GM18526 (cell line): ENCODE results near the gene MAP7D3.

Experiments used
- POLR2A ChIP-seq: IDR thresholded peaks from 3 replicates; pipeline ENCODE4 v1.6.1; 2011; ENCODE audit not compliant: insufficient read length; ENCODE audit errors: extremely low read depth

MAP7D3 gene

GRCh38 chrX:136260776-136261175, 9.6 kb upstream of the MAP7D3 start:
- no peak for TF ChIP-seq POLR2A

- TF ChIP-seq POLR2A, result no peak
Observed at GRCh38 chrX:136259543-136259942, 8.3 kb upstream of the MAP7D3 start.

GRCh38 chrX:136258951-136259350, 7.8 kb upstream of the MAP7D3 start:
- no peak for TF ChIP-seq POLR2A

GRCh38 chrX:136256026-136256425, 4.8 kb upstream of the MAP7D3 start:
- no peak for TF ChIP-seq POLR2A

- TF ChIP-seq POLR2A, result no peak
Observed at GRCh38 chrX:136255541-136255940, 4.3 kb upstream of the MAP7D3 start.

GRCh38 chrX:136250191-136251040, 784 bp downstream of the MAP7D3 start:
- TF ChIP-seq POLR2A, result no peak

- TF ChIP-seq POLR2A, result no peak
Observed at GRCh38 chrX:136246201-136246600, 5.0 kb downstream of the MAP7D3 start.

- no peak for TF ChIP-seq POLR2A
Observed at GRCh38 chrX:136237074-136237473, 14.1 kb downstream of the MAP7D3 start.

GRCh38 chrX:136228839-136229207, 22.4 kb downstream of the MAP7D3 start:
- TF ChIP-seq POLR2A, result no peak

GRCh38 chrX:136227948-136228838, 23.0 kb downstream of the MAP7D3 start:
- no peak for TF ChIP-seq POLR2A

GRCh38 chrX:136227074-136227473, 24.1 kb downstream of the MAP7D3 start:
- TF ChIP-seq POLR2A, result no peak

GRCh38 chrX:136221851-136222513, 29.2 kb downstream of the MAP7D3 start:
- no peak for TF ChIP-seq POLR2A

- TF ChIP-seq POLR2A, result no peak
Observed at GRCh38 chrX:136220951-136221350, 30.2 kb downstream of the MAP7D3 start.

- TF ChIP-seq POLR2A, result no peak
Observed at GRCh38 chrX:136220540-136220939, 30.7 kb downstream of the MAP7D3 start.

GRCh38 chrX:136219893-136220292, 31.3 kb downstream of the MAP7D3 start:
- no peak for TF ChIP-seq POLR2A
